Keratinocyte (primary cell): ENCODE results near the gene SLC28A3. TPM values are rescaled to one million over a fixed set of nuclear protein-coding genes. Genes with fewer than 3 reads are reported as not detected.

Source experiments
- DNase-seq: peaks from one replicate; pipeline ENCODE4 v3.0.0-alpha.2; 2011; ENCODE audit warnings: low read depth, missing footprints, low spot score
- FAIRE-seq: peaks from 2 replicates; lab custom pipeline; 2011; peaks lifted over from hg19 to GRCh38; lab: Jason Lieb, UNC
- H2AFZ ChIP-seq: 2 replicates; pipeline ENCODE4 v1.6.0; 2012; ENCODE audit warnings: low read length, control low read depth, inconsistent platforms; ENCODE audit not compliant: control insufficient read depth
- H3K27ac ChIP-seq: 2 replicates; pipeline ENCODE4 v1.5.1; 2011; ENCODE audit warnings: low read length; ENCODE audit not compliant: control insufficient read depth, insufficient read depth
- H3K27me3 ChIP-seq: 3 replicates; pipeline ENCODE4 v1.6.0; 2011; ENCODE audit warnings: low read length; ENCODE audit not compliant: control insufficient read depth, insufficient read depth; ENCODE audit errors: extremely low read depth
- H3K36me3 ChIP-seq, 2 experiments: 2 replicates in 1 of 2; 3 replicates in 1 of 2; pipeline ENCODE4 v1.5.1; 2011; ENCODE audit warnings: low read length in 2 of 2, mild to moderate bottlenecking in 1 of 2; ENCODE audit not compliant: control insufficient read depth in 2 of 2, insufficient read depth in 2 of 2; ENCODE audit errors: extremely low read depth in 1 of 2
- H3K4me1 ChIP-seq: 3 replicates; pipeline ENCODE4 v1.5.1; 2011; ENCODE audit warnings: low read length; ENCODE audit not compliant: control insufficient read depth, insufficient read depth; ENCODE audit errors: extremely low read depth
- H3K4me2 ChIP-seq: 3 replicates; pipeline ENCODE4 v1.6.0; 2011; ENCODE audit warnings: low read depth, low read length; ENCODE audit not compliant: control insufficient read depth, insufficient read depth; ENCODE audit errors: extremely low read depth
- H3K4me3 ChIP-seq, 3 experiments: fragments of 200-600 bp in 1 of 3; sonication (generic) in 1 of 3; 2 replicates in 2 of 3; 3 replicates in 1 of 3; pipeline ENCODE4 v1.5.1; 2011 to 2016; ENCODE audit warnings: low read length in 3 of 3, mild to moderate bottlenecking in 3 of 3, control low read depth in 2 of 3, inconsistent platforms in 1 of 3, low read depth in 1 of 3, mixed read lengths in 1 of 3, mixed run types in 1 of 3, moderate library complexity in 1 of 3; ENCODE audit not compliant: control insufficient read depth in 2 of 3, insufficient read depth in 2 of 3; ENCODE audit errors: extremely low read depth in 1 of 3
- H3K79me2 ChIP-seq: 2 replicates; pipeline ENCODE4 v1.6.0; 2012; ENCODE audit warnings: low read length; ENCODE audit not compliant: control insufficient read depth, insufficient read depth
- H3K9ac ChIP-seq: 3 replicates; pipeline ENCODE4 v1.6.0; 2011; ENCODE audit warnings: low read length; ENCODE audit not compliant: control insufficient read depth, insufficient read depth; ENCODE audit errors: extremely low read depth
- H3K9me1 ChIP-seq: 3 replicates; pipeline ENCODE4 v1.6.0; 2011; ENCODE audit warnings: low read length; ENCODE audit not compliant: control insufficient read depth, insufficient read depth; ENCODE audit errors: extremely low read depth
- H3K9me3 ChIP-seq: 2 replicates; pipeline ENCODE4 v1.5.1; 2012; ENCODE audit warnings: low read depth, low read length; ENCODE audit not compliant: control insufficient read depth
- H4K20me1 ChIP-seq: 3 replicates; pipeline ENCODE4 v1.6.0; 2011; ENCODE audit warnings: low read length; ENCODE audit not compliant: control insufficient read depth, insufficient read depth; ENCODE audit errors: extremely low read depth
- EZH2 ChIP-seq: IDR thresholded peaks from one replicate; pipeline ENCODE4 v1.6.1; 2012; ENCODE audit warnings: inconsistent platforms, mild to moderate bottlenecking, low read length, moderate library complexity
- dilution Hi-C: fragments of 300-500 bp; cut with MboI; formaldehyde crosslinking; loops from one replicate; pipeline ENCODE4 v1.7.0; 2020; ENCODE audit warnings: low sequenced_read_pairs; ENCODE audit not compliant: extremely low pct_ligation_motif_present
- polyA plus RNA-seq, 5 experiments: library from polyadenylated mRNA; depleted of rRNA in 3 of 5; stranded (reverse) in 3 of 5; stranded (forward) in 1 of 5; unstranded in 1 of 5; fragments of >200 nt; gene quantifications; 1 replicate in 1 of 5; 2 replicates in 3 of 5; 3 replicates in 1 of 5; pipeline versions ENCODE4 v1.2.1 to v1.2.3, GENCODE V29; 2011 to 2012; ENCODE audit warnings: missing spikeins in 2 of 5, low read depth in 1 of 5, low replicate concordance in 1 of 5
- TF ChIP-seq, protein P1 (sequence below), 3 experiments: IDR thresholded peaks in 1 of 3; conservative IDR thresholded peaks in 1 of 3; optimal IDR thresholded peaks in 1 of 3; 2 replicates in 2 of 3; 3 replicates in 1 of 3; pipeline versions ENCODE3 to v1.5.1; 2011; ENCODE audit warnings: low read length in 3 of 3, mild to moderate bottlenecking in 3 of 3, moderate library complexity in 2 of 3, control low read depth in 1 of 3, inconsistent platforms in 1 of 3; ENCODE audit not compliant: insufficient read depth in 2 of 3; ENCODE audit errors: extremely low read depth in 1 of 3

Gene SLC28A3
- polyA plus RNA-seq, 1 donor (not counting 4 experiments of a cell fraction or from before 2014, with no cell fraction given): 2.4 TPM

DNA sequence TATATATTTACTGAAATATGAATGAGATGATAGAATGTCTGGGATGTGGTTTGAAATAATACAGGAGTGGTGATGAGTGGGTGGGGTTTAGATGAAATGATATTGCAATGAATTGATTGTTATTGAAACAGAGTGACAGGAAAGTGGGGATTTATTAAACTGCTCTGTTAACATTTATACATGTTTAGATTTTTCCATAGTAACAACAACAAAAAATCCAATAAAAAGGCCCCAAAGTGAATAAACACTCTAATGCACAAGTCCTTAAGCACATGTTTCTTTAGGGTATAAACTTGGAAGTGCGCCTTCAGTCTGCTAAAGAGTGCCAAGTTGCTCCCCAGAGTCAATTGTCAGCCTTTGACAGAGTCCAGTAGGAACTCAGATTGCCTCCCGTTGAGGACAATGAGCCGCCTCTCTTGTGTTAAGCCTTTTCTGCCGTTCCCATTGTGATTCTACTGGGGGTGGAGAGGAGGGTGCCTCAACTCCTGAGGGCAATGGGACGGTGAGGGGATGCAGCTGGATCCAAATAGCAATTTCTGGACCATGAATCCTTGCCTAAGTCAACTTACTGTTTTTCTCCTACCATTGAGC, 112.3 kb downstream of the SLC28A3 start:
- no peaks in the 10 kb centered on the region for H3K4me1 ChIP-seq
- H2AFZ ChIP-seq: no peak overlapping the region
- H3K36me3 ChIP-seq: no peaks in the 10 kb centered on the region
- no peaks in the 10 kb centered on the region for H3K27me3 ChIP-seq
- no peaks in the 10 kb centered on the region for H4K20me1 ChIP-seq
- no peak overlapping the region for H3K9ac ChIP-seq
- no peak overlapping the region for H3K4me3 ChIP-seq
- H3K27ac ChIP-seq: no peak overlapping the region
- no peak for FAIRE-seq
- TF ChIP-seq, protein P1, sequence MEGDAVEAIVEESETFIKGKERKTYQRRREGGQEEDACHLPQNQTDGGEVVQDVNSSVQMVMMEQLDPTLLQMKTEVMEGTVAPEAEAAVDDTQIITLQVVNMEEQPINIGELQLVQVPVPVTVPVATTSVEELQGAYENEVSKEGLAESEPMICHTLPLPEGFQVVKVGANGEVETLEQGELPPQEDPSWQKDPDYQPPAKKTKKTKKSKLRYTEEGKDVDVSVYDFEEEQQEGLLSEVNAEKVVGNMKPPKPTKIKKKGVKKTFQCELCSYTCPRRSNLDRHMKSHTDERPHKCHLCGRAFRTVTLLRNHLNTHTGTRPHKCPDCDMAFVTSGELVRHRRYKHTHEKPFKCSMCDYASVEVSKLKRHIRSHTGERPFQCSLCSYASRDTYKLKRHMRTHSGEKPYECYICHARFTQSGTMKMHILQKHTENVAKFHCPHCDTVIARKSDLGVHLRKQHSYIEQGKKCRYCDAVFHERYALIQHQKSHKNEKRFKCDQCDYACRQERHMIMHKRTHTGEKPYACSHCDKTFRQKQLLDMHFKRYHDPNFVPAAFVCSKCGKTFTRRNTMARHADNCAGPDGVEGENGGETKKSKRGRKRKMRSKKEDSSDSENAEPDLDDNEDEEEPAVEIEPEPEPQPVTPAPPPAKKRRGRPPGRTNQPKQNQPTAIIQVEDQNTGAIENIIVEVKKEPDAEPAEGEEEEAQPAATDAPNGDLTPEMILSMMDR (optimal IDR thresholded peaks at IDR 0.05 in 1 of 3, IDR thresholded peaks at IDR 0.05 in 1 of 3, conservative IDR thresholded peaks at IDR 0.05 in 1 of 3; ENCODE audit: extremely low read depth in 1 of 3, insufficient read depth in 2 of 3, low read length in 3 of 3): no peak
- TF ChIP-seq EZH2: no peak
- H3K9me3 ChIP-seq: no peaks in the 10 kb centered on the region
- dilution Hi-C loops: no loop called here
- no peaks in the 10 kb centered on the region for H3K9me1 ChIP-seq
- DNase-seq: no peak
- no peaks in the 10 kb centered on the region for H3K79me2 ChIP-seq
- no peak overlapping the region for H3K4me2 ChIP-seq

DNA sequence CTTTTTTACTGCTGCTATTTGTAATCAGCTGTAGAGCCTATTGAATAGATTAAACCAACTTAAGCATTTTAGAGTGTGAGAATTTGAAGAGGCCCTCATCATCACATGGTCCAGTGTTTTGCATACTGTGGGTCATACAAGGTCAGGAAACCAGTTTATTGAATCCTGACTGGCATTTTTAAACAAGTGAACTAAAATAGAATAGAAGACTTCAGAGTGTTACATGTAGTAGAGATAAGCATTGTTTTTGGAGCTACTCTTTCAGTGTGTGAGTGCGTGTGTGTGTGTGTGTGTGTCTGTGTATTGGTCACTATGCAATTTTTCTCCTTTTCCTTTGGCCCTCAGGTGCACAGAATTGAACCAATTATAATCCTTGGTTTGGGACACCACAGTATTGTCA, 114.4 kb downstream of the SLC28A3 start:
- dilution Hi-C loops: no loop called here
- Histone ChIP-seq H3K4me1 (no peaks in the 10 kb centered on the region), H3K27ac (no peak overlapping the region), H3K4me3 (no peak overlapping the region), H4K20me1 (no peaks in the 10 kb centered on the region), H3K4me2 (no peak overlapping the region), H3K9me3 (no peaks in the 10 kb centered on the region), H3K9me1 (no peaks in the 10 kb centered on the region), H3K27me3 (no peaks in the 10 kb centered on the region), H2AFZ (no peak overlapping the region), H3K36me3 (no peaks in the 10 kb centered on the region), H3K79me2 (no peaks in the 10 kb centered on the region), H3K9ac (no peak overlapping the region)
- TF ChIP-seq, protein P1 (optimal IDR thresholded peaks at IDR 0.05 in 1 of 3, IDR thresholded peaks at IDR 0.05 in 1 of 3, conservative IDR thresholded peaks at IDR 0.05 in 1 of 3; ENCODE audit: extremely low read depth in 1 of 3, insufficient read depth in 2 of 3, low read length in 3 of 3): no peak
- DNase-seq: no peak
- no peak for FAIRE-seq
